ENCODE data around the gene ALDH3A1. TPM values are rescaled to one million over a fixed set of nuclear protein-coding genes. Genes with fewer than 3 reads are reported as not detected.

The ALDH3A1 gene
- not detected in 2 replicates for total RNA-seq

GRCh38 chr17:19747829-19748806, at the start of gene ALDH3A1:
TSS of gene ALDH3A1 (minus strand) at chr17:19748298. CDS start at chr17:19745129, 3,169 bp downstream.
- intact Hi-C loops (cut with micrococcal nuclease), result loop anchor here (2.0 kb wide), 1 partner anchor 15 kb away; no protein-coding TSS in a partner anchor

GRCh38 chr17:19796457-19796856, 48.4 kb upstream of the ALDH3A1 start:
- intact Hi-C loops (cut with micrococcal nuclease), result no loop called here
- Mint-ChIP-seq H3K36me3 (ENCODE audit: low read depth) (peaks cover 68% of the 10 kb centered on the region), H3K27ac (no peak overlapping the region), H3K4me1 (ENCODE audit: low read depth) (peaks cover 5% of the 10 kb centered on the region), H3K4me3 (no peak overlapping the region), H3K9me3 (peaks cover 29% of the 10 kb centered on the region), H3K27me3 (ENCODE audit: insufficient read depth) (no peaks in the 10 kb centered on the region)
- no peak for DNase-seq (ENCODE audit: low spot score)

More at GRCh38 chr17:19747829-19748806, at the start of gene ALDH3A1:
- DNase-seq (ENCODE audit: low spot score), result no peak
- no peaks in the 10 kb centered on the region for H3K36me3 Mint-ChIP-seq (ENCODE audit: low read depth)
- H3K27ac Mint-ChIP-seq, result no peak within 1 kb of the TSS
- no peak within 1 kb of the TSS for H3K4me3 Mint-ChIP-seq
- peaks cover 13% of the 10 kb centered on the region for H3K27me3 Mint-ChIP-seq (ENCODE audit: insufficient read depth)
- H3K9me3 Mint-ChIP-seq, result no peaks in the 10 kb centered on the region
- peaks cover 7% of the 10 kb centered on the region for H3K4me1 Mint-ChIP-seq (ENCODE audit: low read depth)

DNA sequence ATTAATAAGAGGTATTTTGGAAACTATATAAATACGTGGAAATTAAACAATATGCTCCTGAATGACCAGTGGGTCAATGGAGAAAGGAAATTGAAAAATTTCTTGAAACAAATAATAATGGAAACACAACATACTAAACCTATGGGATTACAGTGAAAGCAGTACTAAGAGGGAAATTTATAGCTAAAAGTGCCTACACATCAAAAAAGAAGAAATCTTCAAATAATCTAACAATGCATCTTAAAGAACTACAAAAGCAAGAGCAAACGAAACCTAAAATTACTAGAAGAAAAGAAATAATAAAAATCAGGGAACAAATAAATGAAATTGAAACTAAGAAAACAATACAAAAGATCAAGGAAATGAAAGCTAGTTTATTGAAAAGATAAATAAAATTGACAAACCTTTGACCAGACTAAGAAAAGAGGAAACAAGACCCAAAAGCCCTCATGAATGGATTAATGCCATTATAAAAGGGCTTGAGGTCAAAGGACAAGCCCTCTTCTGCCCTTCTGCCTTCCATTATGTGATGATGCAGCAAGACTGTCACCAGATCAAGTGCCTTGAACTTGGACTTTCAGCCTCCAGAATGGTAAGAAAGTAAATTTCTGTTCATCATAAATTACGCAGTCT, 43.9 kb upstream of the ALDH3A1 start:
- Mint-ChIP-seq H3K4me1 (ENCODE audit: low read depth) (no peaks in the 10 kb centered on the region), H3K27me3 (ENCODE audit: insufficient read depth) (no peaks in the 10 kb centered on the region)
- intact Hi-C loops (cut with micrococcal nuclease), result no loop called here

GRCh38 chr17:19787733-19788357, 39.7 kb upstream of the ALDH3A1 start:
- Mint-ChIP-seq H3K4me1 (ENCODE audit: low read depth) (no peaks in the 10 kb centered on the region), H3K27me3 (ENCODE audit: insufficient read depth) (no peaks in the 10 kb centered on the region), H3K27ac (no peak overlapping the region), H3K9me3 (no peaks in the 10 kb centered on the region), H3K4me3 (no peak overlapping the region), H3K36me3 (ENCODE audit: low read depth) (peaks cover 29% of the 10 kb centered on the region)
- intact Hi-C loops (cut with micrococcal nuclease), result no loop called here
- DNase-seq (ENCODE audit: low spot score), result no peak

More for the DNA sequence above, 43.9 kb upstream of the ALDH3A1 start:
- no peak overlapping the region for H3K4me3 Mint-ChIP-seq
- H3K36me3 Mint-ChIP-seq (ENCODE audit: low read depth), result peaks cover 63% of the 10 kb centered on the region
- no peak overlapping the region for H3K27ac Mint-ChIP-seq
- no peak for DNase-seq (ENCODE audit: low spot score)
- peaks cover 19% of the 10 kb centered on the region for H3K9me3 Mint-ChIP-seq

DNA sequence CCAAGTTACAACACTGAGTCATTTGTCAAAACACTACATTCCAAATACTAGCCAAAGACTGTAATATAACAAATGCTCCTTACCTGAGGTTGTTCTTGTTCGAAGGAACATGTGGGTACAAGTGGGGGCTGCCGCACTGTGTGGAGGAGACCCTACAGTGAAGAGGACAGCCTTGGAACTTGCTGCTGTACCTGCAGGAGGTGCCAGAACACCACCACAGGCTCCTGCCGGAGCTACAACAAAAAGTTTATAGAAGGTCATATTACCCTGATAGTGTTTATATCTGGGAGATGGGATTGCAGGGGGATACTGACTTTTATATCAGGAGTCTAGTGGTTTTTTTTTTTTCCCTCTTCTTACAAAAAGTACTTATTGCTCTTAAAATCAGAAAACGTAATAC, 37.8 kb upstream of the ALDH3A1 start:
- no peaks in the 10 kb centered on the region for H3K4me1 Mint-ChIP-seq (ENCODE audit: low read depth)
- no peak for DNase-seq (ENCODE audit: low spot score)
- peaks cover 24% of the 10 kb centered on the region for H3K36me3 Mint-ChIP-seq (ENCODE audit: low read depth)
- H3K27ac Mint-ChIP-seq, result no peak overlapping the region
- H3K27me3 Mint-ChIP-seq (ENCODE audit: insufficient read depth), result no peaks in the 10 kb centered on the region
- H3K9me3 Mint-ChIP-seq, result no peaks in the 10 kb centered on the region
- H3K4me3 Mint-ChIP-seq, result no peak overlapping the region
- intact Hi-C loops (cut with micrococcal nuclease), result no loop called here

GRCh38 chr17:19781488-19782458, 33.7 kb upstream of the ALDH3A1 start:
- peaks cover 16% of the 10 kb centered on the region for H3K36me3 Mint-ChIP-seq (ENCODE audit: low read depth)
- intact Hi-C loops (cut with micrococcal nuclease), result no loop called here
- no peaks in the 10 kb centered on the region for H3K4me1 Mint-ChIP-seq (ENCODE audit: low read depth)
- no peaks in the 10 kb centered on the region for H3K27me3 Mint-ChIP-seq (ENCODE audit: insufficient read depth)
- H3K4me3 Mint-ChIP-seq, result no peak overlapping the region
- H3K9me3 Mint-ChIP-seq, result no peaks in the 10 kb centered on the region
- DNase-seq (ENCODE audit: low spot score), result no peak
- H3K27ac Mint-ChIP-seq, result no peak overlapping the region

DNA sequence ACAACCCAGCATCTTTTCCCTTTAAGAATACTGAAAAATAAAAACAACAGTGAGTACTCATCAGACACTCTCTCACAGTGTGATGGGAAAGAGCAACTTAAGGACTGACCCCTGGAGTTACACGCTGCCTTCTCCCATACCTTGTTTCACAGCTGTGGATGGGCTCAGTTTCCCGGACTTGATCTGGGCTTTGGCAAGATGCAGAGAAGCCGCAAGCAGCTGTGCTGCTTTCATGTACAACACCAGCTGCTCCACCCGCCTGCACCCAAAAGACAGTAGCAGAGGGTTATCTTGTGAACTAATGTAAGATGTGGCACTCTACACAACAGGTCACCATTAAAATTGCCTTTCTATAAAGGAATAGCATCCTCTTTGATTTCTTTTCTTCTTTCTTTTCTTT, 32.7 kb upstream of the ALDH3A1 start:
- Mint-ChIP-seq H3K9me3 (no peaks in the 10 kb centered on the region), H3K27me3 (ENCODE audit: insufficient read depth) (no peaks in the 10 kb centered on the region), H3K36me3 (ENCODE audit: low read depth) (peaks cover 16% of the 10 kb centered on the region), H3K4me1 (ENCODE audit: low read depth) (no peaks in the 10 kb centered on the region), H3K4me3 (no peak overlapping the region), H3K27ac (no peak overlapping the region)
- intact Hi-C loops (cut with micrococcal nuclease), result no loop called here
- DNase-seq (ENCODE audit: low spot score), result no peak

DNA sequence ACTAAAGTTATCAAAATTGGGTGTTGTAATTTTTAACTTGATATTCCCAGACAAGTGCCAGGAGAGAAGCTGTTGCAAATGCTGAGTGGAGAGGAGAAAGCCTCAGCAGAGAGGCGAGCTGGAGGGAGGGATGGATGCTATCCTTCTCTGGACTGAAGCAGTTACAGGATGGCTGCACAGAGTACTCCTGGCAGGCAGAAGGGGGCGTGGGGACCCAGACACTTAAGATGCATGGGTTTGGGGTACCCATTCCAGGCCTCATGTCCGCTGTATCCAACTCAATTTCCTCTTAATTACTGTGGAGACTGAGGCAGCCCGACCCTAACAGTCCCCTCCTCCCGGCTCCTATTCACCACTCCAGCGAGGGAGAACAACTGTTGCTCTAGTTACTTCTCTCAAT, 25.4 kb upstream of the ALDH3A1 start:
- H3K27me3 Mint-ChIP-seq (ENCODE audit: insufficient read depth), result no peaks in the 10 kb centered on the region
- intact Hi-C loops (cut with micrococcal nuclease), result no loop called here
- H3K4me1 Mint-ChIP-seq (ENCODE audit: low read depth), result peaks cover 31% of the 10 kb centered on the region
- H3K36me3 Mint-ChIP-seq (ENCODE audit: low read depth), result peaks cover 17% of the 10 kb centered on the region
- DNase-seq (ENCODE audit: low spot score), result no peak
- no peak overlapping the region for H3K27ac Mint-ChIP-seq
- no peaks in the 10 kb centered on the region for H3K9me3 Mint-ChIP-seq
- H3K4me3 Mint-ChIP-seq, result no peak overlapping the region

DNA sequence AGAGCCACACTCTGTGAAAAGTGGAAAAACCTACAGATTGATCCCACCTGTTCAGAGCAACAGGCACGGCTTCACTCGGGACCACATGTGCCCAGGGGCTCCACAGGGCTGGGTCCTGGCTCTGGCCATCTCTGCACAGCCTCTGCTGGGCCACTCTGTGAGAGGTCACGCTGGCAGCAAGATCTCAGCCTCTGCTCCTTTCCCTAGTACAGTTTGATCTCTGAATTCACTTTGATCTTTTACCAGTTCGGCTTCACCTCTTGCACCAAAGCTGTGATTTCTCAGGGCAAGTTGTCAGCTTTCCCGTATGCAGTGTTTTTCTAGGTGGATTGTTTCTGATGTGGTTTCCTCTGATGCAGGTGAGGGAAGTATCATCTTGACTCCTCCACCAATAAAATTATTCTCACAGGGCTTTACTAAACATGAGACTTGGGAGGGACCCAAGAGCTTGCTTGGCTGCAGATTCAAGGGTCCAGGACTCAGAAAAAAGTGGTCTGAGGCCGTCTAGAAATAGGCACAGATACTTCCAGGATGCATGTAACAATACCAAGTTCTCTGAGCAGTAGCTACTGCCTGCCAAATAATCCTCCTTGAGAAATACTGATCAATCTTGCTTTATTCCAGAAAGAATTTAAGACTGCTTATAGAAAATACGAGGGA, 24.0 kb upstream of the ALDH3A1 start:
- peaks cover 42% of the 10 kb centered on the region for H3K4me1 Mint-ChIP-seq (ENCODE audit: low read depth)
- H3K27ac Mint-ChIP-seq, result peak overlapping the region; percentile 48
- H3K27me3 Mint-ChIP-seq (ENCODE audit: insufficient read depth), result no peaks in the 10 kb centered on the region
- intact Hi-C loops (cut with micrococcal nuclease), result no loop called here
- H3K4me3 Mint-ChIP-seq, result peak overlapping the region; percentile 7
- peaks cover 10% of the 10 kb centered on the region for H3K36me3 Mint-ChIP-seq (ENCODE audit: low read depth)
- H3K9me3 Mint-ChIP-seq, result no peaks in the 10 kb centered on the region
- DNase-seq (ENCODE audit: low spot score), result peak; percentile 14

- Mint-ChIP-seq H3K4me1 (ENCODE audit: low read depth) (peaks cover 49% of the 10 kb centered on the region), H3K4me3 (peak overlapping the region; percentile 17), H3K36me3 (ENCODE audit: low read depth) (peaks cover 10% of the 10 kb centered on the region), H3K9me3 (no peaks in the 10 kb centered on the region), H3K27ac (peak overlapping the region; percentile 49), H3K27me3 (ENCODE audit: insufficient read depth) (no peaks in the 10 kb centered on the region)
- intact Hi-C loops (cut with micrococcal nuclease), result no loop called here
- no peak for DNase-seq (ENCODE audit: low spot score)
Observed at GRCh38 chr17:19770985-19771735, 23.1 kb upstream of the ALDH3A1 start.

- Mint-ChIP-seq H3K4me3 (no peak overlapping the region), H3K4me1 (ENCODE audit: low read depth) (peaks cover 49% of the 10 kb centered on the region), H3K36me3 (ENCODE audit: low read depth) (peaks cover 10% of the 10 kb centered on the region), H3K27me3 (ENCODE audit: insufficient read depth) (no peaks in the 10 kb centered on the region), H3K9me3 (no peaks in the 10 kb centered on the region), H3K27ac (peak overlapping the region; percentile 61)
- no peak for DNase-seq (ENCODE audit: low spot score)
- intact Hi-C loops (cut with micrococcal nuclease), result loop anchor here (5.0 kb wide), 2 partner anchors 97 to 393 kb away; partner anchors contain the start of genes MAPK7 and ULK2
Observed at GRCh38 chr17:19769946-19770652, 22.0 kb upstream of the ALDH3A1 start.

Data from activated T-helper 1 cell treated with anti-CD3 and anti-CD28 coated beads, Interleukin-12 subunit alpha, Interleukin-12 subunit beta, Interleukin-2, Interleukin-4 antibody, amounts not matched to agents 30 ng/mL and 10 ng/mL and 1 ng/mL, durations not matched to agents 14 hours and 24 hours and 36 hours (primary cell).